Measurements from ENCODE around the gene PPP1R10.

The PPP1R10 gene

DNA sequence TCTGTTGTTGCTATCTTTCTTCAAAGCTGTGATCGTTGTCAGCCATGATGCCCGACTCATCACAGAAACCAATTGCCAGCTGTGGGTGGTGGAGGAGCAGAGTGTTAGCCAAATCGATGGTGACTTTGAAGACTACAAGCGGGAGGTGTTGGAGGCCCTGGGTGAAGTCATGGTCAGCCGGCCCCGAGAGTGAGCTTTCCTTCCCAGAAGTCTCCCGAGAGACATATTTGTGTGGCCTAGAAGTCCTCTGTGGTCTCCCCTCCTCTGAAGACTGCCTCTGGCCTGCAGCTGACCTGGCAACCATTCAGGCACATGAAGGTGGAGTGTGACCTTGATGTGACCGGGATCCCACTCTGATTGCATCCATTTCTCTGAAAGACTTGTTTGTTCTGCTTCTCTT lies 26.5 kb downstream of the PPP1R10 start:
- TF ChIP-seq CTCF (IDR thresholded peaks at IDR 0.05) = no peak
- peaks cover 74% of the 10 kb centered on the region for H3K36me3 ChIP-seq
- no peak overlapping the region for H3K27ac ChIP-seq
- no peaks in the 10 kb centered on the region for H3K9me3 ChIP-seq
- H3K27me3 ChIP-seq = no peaks in the 10 kb centered on the region
- no peak overlapping the region for H3K4me3 ChIP-seq (ENCODE audit: low read depth in 1 of 2, low read length in 1 of 2)
- H3K4me1 ChIP-seq (ENCODE audit: control insufficient read depth in 1 of 2, insufficient read depth in 1 of 2, low read depth in 1 of 2, low read length in 1 of 2) = no peaks in the 10 kb centered on the region

DNA sequence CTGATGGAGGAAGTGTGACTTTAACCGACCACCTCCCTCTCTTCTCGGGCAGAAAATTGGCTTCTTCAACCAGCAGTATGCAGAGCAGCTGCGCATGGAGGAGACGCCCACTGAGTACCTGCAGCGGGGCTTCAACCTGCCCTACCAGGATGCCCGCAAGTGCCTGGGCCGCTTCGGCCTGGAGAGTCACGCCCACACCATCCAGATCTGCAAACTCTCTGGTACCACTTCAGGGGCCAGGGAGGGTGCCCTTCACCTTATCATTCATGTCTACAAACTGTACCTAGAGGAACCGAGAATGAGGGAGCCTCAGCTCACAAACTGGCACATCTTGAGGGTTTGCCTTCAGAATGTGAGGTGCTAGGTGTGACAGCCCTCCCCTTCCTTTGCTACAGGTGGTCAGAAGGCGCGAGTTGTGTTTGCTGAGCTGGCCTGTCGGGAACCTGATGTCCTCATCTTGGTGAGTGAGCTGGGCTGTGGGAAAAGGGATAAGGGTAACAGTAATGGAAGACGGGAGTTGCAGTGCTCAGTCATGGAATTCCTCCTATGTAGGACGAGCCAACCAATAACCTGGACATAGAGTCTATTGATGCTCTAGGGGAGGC lies 27.2 kb downstream of the PPP1R10 start:
- H3K9me3 ChIP-seq = no peaks in the 10 kb centered on the region
- no peaks in the 10 kb centered on the region for H3K27me3 ChIP-seq
- TF ChIP-seq CTCF (IDR thresholded peaks at IDR 0.05) = no peak
- H3K4me1 ChIP-seq (ENCODE audit: control insufficient read depth in 1 of 2, insufficient read depth in 1 of 2, low read depth in 1 of 2, low read length in 1 of 2) = no peaks in the 10 kb centered on the region
- no peak overlapping the region for H3K27ac ChIP-seq
- no peak overlapping the region for H3K4me3 ChIP-seq (ENCODE audit: low read depth in 1 of 2, low read length in 1 of 2)
- peaks cover 78% of the 10 kb centered on the region for H3K36me3 ChIP-seq

DNA sequence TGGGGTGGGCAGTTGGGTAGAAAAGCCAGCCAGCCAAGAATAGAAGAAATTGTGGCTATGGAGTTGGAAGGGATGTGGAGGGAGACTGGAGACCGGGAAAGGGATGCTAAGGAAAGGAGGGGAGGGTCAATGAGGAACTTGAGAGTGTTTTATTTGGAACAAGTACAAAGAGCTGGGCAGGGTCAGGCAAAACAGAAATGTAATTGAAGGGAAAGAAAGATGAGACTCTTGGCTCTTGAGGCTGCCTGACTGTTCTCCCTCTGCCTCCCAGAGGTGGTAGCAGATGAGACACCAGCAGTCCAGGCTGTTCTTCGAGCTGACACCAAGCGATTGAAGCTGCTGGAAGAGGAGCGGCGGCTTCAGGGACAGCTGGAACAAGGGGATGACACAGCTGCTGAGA lies 33.1 kb downstream of the PPP1R10 start:
- H3K27me3 ChIP-seq = no peaks in the 10 kb centered on the region
- no peak overlapping the region for H3K4me3 ChIP-seq (ENCODE audit: low read depth in 1 of 2, low read length in 1 of 2)
- no peak overlapping the region for H3K27ac ChIP-seq
- H3K4me1 ChIP-seq (ENCODE audit: control insufficient read depth in 1 of 2, insufficient read depth in 1 of 2, low read depth in 1 of 2, low read length in 1 of 2) = no peaks in the 10 kb centered on the region
- peaks cover 94% of the 10 kb centered on the region for H3K36me3 ChIP-seq
- no peak for TF ChIP-seq CTCF (IDR thresholded peaks at IDR 0.05)
- no peaks in the 10 kb centered on the region for H3K9me3 ChIP-seq

GRCh38 chr6:30578051-30578450 lies 39.0 kb downstream of the PPP1R10 start:
- no peaks in the 10 kb centered on the region for H3K4me1 ChIP-seq (ENCODE audit: control insufficient read depth in 1 of 2, insufficient read depth in 1 of 2, low read depth in 1 of 2, low read length in 1 of 2)
- no peaks in the 10 kb centered on the region for H3K9me3 ChIP-seq
- TF ChIP-seq CTCF (IDR thresholded peaks at IDR 0.05) = no peak
- peaks cover 60% of the 10 kb centered on the region for H3K36me3 ChIP-seq
- no peak overlapping the region for H3K4me3 ChIP-seq (ENCODE audit: low read depth in 1 of 2, low read length in 1 of 2)
- H3K27me3 ChIP-seq = no peaks in the 10 kb centered on the region
- no peak overlapping the region for H3K27ac ChIP-seq

DNA sequence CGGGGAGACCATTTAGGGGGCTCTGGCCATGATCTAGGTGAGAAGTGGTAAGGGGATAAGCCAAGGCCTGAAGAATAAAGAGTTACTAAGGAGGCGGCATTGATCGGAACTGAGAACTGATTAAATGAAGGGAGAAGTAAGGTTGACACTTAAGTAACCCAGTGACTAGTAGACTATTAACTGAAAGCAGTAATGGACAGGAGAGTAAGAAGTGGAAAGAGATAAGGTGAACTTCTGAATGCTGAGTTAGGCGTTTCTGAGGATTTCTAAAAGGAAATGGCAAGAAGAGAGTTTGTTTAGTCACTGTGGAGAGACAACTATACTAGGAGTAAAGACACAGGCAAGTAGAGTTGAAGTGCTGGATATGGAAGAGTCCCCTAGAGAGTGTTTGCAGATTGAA lies 43.9 kb downstream of the PPP1R10 start:
- Histone ChIP-seq H3K4me1 (ENCODE audit: control insufficient read depth in 1 of 2, insufficient read depth in 1 of 2, low read depth in 1 of 2, low read length in 1 of 2) (peaks cover 19 to 20% of the 10 kb centered on the region in 2 experiments), H3K4me3 (ENCODE audit: low read depth in 1 of 2, low read length in 1 of 2) (no peak overlapping the region), H3K27ac (no peak overlapping the region), H3K36me3 (peaks cover 15% of the 10 kb centered on the region), H3K27me3 (no peaks in the 10 kb centered on the region), H3K9me3 (no peaks in the 10 kb centered on the region)
- no peak for TF ChIP-seq CTCF (IDR thresholded peaks at IDR 0.05)
